ENCODE measurements around the gene OR2AT4.
"Not testable (repeated sequence)": the region's sequence is repeated elsewhere in the genome, so short reads cannot be mapped to it uniquely, and the experiment has no call there.

Gene OR2AT4

GRCh38 chr11:75068559-75068958, 28.1 kb downstream of the OR2AT4 start:
- DNase-seq (ENCODE audit: low read depth), result no peak

- no peak for DNase-seq (ENCODE audit: low read depth)
These were observed 30.6 kb downstream of the OR2AT4 start for GRCh38 chr11:75066061-75066460.

- DNase-seq (ENCODE audit: low read depth), result no peak
These were observed 32.8 kb downstream of the OR2AT4 start for GRCh38 chr11:75063741-75064314.

- DNase-seq (ENCODE audit: low read depth), result no peak
These were observed 37.4 kb downstream of the OR2AT4 start for GRCh38 chr11:75059299-75059698.

- no peak for DNase-seq (ENCODE audit: low read depth)
These were observed 39.9 kb downstream of the OR2AT4 start for GRCh38 chr11:75056814-75057213.

GRCh38 chr11:75055511-75055910, 41.2 kb downstream of the OR2AT4 start:
- DNase-seq (ENCODE audit: low read depth), result no peak

- DNase-seq (ENCODE audit: low read depth), result no peak
These were observed 44.2 kb downstream of the OR2AT4 start for GRCh38 chr11:75052457-75052856.

- no peak for DNase-seq (ENCODE audit: low read depth)
These were observed 45.6 kb downstream of the OR2AT4 start for GRCh38 chr11:75051043-75051442.

GRCh38 chr11:75050516-75050915, 46.2 kb downstream of the OR2AT4 start:
- DNase-seq (ENCODE audit: low read depth), result no peak

- not testable (repeated sequence) for DNase-seq (ENCODE audit: low read depth)
These were observed 47.0 kb downstream of the OR2AT4 start for GRCh38 chr11:75049501-75050266.

- DNase-seq (ENCODE audit: low read depth), result no peak
These were observed 49.5 kb downstream of the OR2AT4 start for GRCh38 chr11:75047191-75047590.

GRCh38 chr11:75046668-75047067, 50.0 kb downstream of the OR2AT4 start:
- not testable (repeated sequence) for DNase-seq (ENCODE audit: low read depth)

- DNase-seq (ENCODE audit: low read depth), result not testable (repeated sequence)
These were observed 52.1 kb downstream of the OR2AT4 start for GRCh38 chr11:75044381-75045170.

- DNase-seq (ENCODE audit: low read depth), result not testable (repeated sequence)
These were observed 54.9 kb downstream of the OR2AT4 start for GRCh38 chr11:75041821-75042220.

GRCh38 chr11:75041263-75041662, 55.4 kb downstream of the OR2AT4 start:
- DNase-seq (ENCODE audit: low read depth), result no peak

GRCh38 chr11:75040167-75040770, 56.4 kb downstream of the OR2AT4 start:
- no peak for DNase-seq (ENCODE audit: low read depth)

- no peak for DNase-seq (ENCODE audit: low read depth)
These were observed 60.6 kb downstream of the OR2AT4 start for GRCh38 chr11:75035911-75036565.

GRCh38 chr11:75035256-75035655, 61.4 kb downstream of the OR2AT4 start:
- no peak for DNase-seq (ENCODE audit: low read depth)

GRCh38 chr11:75033916-75034315, 62.8 kb downstream of the OR2AT4 start:
- no peak for DNase-seq (ENCODE audit: low read depth)

GRCh38 chr11:75032550-75032935, 64.1 kb downstream of the OR2AT4 start:
- DNase-seq (ENCODE audit: low read depth), result no peak

- no peak for DNase-seq (ENCODE audit: low read depth)
These were observed 64.7 kb downstream of the OR2AT4 start for GRCh38 chr11:75031771-75032549.
